Epithelial cell of esophagus (primary cell): ENCODE results near the gene SLC25A15.
A peak's percentile ranks its signal among the peaks of the same experiment; 100 is the strongest.

ENCODE experiments used
- DNase-seq: peaks from one replicate; pipeline ENCODE4 v3.0.0; 2010; ENCODE audit warnings: low read depth
- H3K4me3 ChIP-seq: 2 replicates; pipeline ENCODE4 v1.5.1; 2011; ENCODE audit warnings: mild to moderate bottlenecking, low read length, control low read depth
- CTCF ChIP-seq: IDR thresholded peaks from 2 replicates; pipeline ENCODE4 v1.5.1; 2011; ENCODE audit warnings: low read depth, mild to moderate bottlenecking, low read length, control low read depth, inconsistent platforms; ENCODE audit not compliant: insufficient read depth; ENCODE audit errors: missing control alignments

SLC25A15 gene

GRCh38 chr13:40764587-40765403 lies 24.6 kb upstream of the SLC25A15 start:
- DNase-seq, result no peak
- H3K4me3 ChIP-seq, result no peak overlapping the region
- TF ChIP-seq CTCF, result no peak

GRCh38 chr13:40765602-40766001 lies 23.8 kb upstream of the SLC25A15 start:
- no peak overlapping the region for H3K4me3 ChIP-seq
- no peak for TF ChIP-seq CTCF
- no peak for DNase-seq

- no peak for DNase-seq
- H3K4me3 ChIP-seq, result peak overlapping the region; percentile 98
- no peak for TF ChIP-seq CTCF
These were observed 19.4 kb upstream of the SLC25A15 start for GRCh38 chr13:40769970-40770369.

DNA sequence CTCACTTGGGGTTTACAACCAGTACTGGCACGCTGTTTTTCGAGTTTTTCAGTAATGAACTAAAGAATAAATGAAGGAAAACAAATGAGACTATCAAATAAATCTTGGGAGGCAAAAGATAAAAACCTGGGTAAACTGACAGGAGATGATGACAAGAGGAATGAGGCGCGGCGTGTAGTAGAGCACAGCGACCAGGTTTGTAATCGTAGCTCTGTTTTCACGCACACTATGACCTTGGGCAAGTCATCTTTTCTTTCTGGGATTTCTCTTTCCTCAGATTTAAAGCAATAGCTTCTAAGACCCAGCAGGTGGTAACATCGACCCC lies 18.8 kb upstream of the SLC25A15 start:
- H3K4me3 ChIP-seq, result peak overlapping the region; percentile 98
- no peak for TF ChIP-seq CTCF
- DNase-seq, result no peak

DNA sequence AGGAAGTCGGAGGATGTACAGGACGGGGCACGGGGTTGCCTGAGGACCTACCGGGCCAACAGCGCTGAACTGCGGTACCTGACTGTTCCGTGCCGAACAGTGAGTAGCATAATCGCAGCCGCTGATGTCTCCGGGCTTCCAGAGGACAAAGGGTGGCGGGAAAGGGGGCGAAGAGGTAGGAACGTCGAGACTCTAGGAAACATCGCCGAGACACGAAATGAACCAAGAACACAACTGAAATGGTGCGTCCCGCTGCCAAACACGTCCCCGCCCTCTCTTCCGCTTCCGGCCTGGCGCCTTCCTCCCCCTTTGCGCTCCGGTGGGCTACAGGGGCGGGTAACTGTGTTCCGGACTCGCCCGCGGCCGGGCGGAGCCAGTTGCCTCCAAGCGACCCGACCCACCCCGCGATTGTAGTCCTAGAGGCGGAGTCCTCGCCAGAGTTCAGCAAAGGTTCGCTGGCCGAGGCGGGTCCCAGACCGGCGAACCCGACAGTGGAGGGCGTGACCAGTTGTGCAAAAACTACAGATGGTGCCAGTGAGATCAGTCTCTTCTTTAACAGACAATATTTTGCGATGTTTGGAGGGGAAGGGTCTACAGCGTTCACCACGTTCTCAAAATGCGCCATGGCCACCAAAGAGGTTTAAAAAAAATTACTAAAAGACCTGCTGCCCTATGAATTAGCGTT lies 18.3 kb upstream of the SLC25A15 start, which contains the start of gene MRPS31:
MRPS31 (minus strand) TSS at position 257 of the 685 bp plus-strand sequence; CDS start at position 203, 54 bp downstream.
- DNase-seq, result peak; percentile 92
- peak within 1 kb of the TSS; percentile 98 for H3K4me3 ChIP-seq
- no peak for TF ChIP-seq CTCF

DNA sequence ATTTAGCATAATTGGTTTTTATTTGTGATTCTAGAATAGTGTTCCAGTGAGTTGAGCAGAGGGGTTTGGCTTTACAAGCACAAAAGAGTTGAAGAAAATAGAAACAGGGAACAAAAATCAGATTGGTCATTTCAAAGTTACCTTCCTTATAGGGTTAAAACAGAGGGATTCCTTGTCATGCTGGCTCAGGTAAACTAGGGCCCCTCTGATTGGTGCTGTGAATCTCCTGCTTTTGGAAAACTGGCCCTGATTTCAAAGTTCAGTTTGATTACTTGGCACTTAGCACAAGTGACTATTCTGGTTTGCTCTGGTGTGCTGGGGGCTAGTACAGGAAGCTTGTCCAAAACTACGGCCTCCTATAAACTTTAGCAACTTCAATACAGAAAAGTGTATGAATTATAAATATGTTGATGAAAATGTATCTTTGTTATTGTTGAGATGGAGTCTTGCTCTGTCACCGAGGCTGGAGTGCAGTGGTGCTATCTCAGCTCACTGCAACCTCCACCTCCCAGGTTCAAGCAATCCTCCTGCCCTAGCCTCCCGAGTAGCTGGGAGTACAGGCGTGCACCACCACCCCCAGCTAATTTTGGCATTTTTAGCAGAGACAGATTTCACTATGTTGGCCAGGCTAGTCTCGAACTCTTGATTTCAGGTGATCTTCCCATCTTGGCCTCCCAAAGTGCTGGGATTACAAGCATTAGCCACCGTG lies 16.5 kb upstream of the SLC25A15 start:
- TF ChIP-seq CTCF, result no peak
- H3K4me3 ChIP-seq, result no peak overlapping the region
- no peak for DNase-seq
